Stimulated activated CD4-positive, alpha-beta T cell treated with anti-CD3 and anti-CD28 coated beads, Interleukin-2, amount 100 ng/mL, for 48 hours (primary cell): ENCODE data around the gene PIP4P1.

Source experiments
- DNase-seq, 2 donors: peaks; one replicate each; pipeline ENCODE4 v3.0.0-alpha.2; 2020

The PIP4P1 gene

DNA sequence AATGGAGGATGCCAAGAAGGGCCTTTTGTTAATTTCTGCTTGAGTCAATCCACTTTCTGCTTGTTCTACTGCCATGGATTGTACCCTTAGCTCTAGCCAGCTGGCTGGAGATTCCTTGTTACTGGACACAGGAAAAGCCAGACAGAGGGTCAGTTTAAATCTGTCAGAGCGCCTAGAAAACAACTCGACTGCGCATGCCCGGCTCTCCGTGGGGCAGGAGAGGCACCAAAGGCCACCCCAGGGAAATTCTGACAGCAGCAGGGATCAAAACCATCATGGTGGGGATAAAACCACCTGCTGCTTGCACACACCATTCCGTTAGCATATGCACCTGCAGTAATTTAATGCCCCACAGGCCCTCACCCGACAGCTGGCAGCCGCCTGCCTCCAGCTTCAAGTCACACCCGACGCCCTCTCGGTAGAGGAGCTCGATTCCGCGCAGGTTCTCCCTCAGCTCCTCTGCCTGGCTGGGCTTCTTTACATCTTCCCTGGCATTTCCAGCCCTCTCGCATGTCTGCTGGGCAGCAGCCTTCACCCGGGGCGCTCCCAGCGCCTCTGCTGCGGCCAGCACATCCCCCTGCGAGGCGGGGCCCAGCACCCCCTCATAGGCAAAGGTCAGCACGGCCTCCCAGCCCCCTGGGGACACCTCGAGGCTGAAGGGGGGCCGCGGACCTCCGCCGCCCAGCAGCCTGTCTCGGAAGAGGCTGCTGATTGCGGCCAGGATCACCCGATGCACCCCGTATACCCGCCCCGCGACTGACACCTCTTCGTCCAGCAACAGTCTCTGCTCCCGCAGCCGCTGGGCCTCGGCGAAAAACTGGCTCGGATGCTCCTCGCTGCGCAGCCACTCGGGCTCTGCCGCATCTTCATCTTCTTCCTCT, 26.3 kb downstream of the PIP4P1 start:
- no peak for DNase-seq

DNA sequence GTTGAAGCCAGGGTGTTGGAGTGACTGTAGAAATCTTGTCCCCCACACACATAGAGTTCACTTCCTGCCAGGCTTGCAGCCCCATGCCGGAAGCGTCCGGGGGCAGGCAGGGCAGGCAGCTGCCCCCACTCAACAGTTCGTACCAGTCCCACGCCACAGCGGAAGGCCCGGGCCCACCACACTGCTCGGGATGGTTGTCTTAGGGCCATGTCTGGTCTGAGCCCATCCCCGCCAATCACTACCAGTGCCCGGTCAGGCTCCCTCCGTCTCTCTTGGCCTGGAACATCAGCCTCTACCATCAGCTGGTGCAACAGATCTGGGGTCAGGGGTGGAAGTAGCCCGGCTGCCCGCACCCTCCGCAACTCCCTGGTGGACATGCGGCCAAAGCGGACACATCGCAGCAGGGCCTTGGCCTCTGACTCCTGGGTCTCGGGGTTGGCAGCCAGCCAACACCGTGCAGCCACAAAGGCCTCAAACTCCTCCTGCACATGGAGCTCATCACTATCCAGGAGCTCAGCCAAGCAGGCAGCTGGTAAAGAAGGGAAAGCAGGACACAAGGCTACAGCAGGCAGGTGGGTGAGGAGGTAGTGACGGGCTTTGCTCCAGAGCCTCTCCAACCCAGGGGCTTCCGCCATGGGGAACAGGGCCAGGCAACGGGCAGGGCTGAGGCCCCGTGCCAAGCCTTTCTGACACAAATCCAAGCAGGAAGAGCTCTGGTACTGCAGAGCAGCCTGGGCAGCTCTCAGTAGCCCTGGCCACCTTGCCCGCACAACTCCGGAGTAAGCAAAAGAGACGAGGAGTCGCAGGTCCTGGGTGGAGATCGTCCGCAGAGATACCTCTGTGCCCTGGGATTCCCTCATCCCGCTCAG, 31.2 kb downstream of the PIP4P1 start:
- DNase-seq: no peak

DNA sequence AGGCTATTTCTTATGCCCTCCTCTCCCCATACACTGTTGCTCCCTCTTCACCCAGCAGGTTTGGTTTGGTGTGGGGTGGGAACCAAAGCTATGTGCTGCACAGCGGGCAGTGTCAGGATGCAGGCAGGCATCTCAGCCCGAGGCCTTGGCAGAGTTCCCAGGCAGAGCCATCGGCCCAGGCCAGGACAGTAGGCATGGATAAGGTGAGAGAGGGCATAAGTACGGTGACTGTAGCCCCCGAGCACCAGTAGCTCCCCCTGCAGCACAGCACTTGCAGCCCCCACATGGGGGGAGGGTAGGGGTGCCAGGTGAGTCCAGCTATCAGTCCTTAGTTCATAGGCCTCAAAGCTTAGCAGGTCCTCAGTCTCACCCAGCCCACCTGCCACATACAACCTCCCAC, 32.4 kb downstream of the PIP4P1 start:
- no peak for DNase-seq

DNA sequence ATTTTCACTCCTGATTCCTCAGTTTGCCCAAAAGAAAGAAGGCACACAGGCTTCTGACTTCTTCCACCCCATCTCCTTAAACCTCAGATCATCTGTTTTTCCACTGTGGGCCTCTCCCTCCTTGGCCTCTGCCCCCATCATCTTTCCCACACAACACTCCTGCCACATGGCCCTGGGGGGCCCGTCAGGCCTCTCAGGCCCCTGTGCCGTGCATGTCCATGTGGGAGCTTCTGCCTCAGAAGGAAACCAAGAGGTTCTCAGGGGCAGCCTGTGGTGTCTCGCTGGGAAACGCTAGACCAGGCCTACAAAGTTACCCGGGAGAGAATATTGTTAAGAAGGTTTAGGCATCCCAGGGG, 33.2 kb downstream of the PIP4P1 start:
- no peak for DNase-seq

DNA sequence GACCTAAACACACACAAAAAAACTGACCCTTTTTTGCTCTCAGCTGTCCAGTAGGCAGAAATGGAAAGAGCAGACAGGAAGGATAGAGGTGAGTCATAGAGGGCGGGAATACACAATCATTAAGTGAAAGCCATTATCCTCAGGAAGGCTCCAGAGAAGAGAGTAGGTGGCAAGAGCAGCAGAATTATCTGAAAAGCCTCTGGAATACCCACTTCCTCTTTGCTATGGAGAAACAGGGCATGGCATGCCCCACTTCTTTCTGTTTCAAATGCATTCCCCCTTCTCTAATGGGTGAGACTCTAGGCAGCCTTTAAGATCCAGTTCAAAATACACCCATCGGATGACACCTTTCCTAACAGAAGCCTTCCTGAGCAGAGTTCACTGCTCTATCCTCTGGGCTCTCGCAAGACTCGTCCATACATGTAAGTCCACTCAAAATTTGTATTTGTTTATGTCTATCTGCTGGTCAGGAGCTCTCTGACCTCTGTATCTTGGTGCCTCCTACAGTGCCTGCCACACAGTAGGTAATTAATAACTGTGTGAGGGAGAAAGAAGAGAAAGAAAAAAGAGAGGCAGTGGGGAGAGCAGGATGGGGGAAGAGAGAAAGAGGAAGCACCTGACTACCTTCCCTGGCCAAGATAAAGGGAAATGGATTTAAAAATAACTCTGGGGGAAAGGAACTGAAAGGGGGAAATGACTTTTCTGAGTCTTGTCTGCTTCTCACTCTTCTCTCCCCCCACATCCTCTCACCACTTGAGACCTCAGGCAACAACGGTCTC, 33.8 kb downstream of the PIP4P1 start:
- DNase-seq: no peak

DNA sequence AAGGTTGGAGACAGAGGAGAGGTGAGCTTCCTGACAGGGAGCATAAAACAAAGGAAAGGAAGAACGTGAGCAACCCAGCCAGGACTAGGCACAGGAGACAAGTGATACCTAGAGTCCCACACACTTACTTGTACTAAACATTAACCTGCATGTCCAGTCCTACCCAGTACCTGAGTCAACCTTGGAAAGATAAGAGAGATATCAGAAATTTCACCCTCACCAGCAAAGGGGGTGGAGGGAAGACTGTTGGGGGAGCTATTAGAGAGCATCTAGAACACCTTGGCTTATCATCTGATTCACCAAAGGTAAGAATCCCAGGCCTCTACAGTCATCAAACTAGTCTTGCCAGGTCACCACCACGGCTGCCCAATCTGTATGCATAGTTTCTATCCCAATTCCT, 36.4 kb downstream of the PIP4P1 start:
- no peak for DNase-seq

DNA sequence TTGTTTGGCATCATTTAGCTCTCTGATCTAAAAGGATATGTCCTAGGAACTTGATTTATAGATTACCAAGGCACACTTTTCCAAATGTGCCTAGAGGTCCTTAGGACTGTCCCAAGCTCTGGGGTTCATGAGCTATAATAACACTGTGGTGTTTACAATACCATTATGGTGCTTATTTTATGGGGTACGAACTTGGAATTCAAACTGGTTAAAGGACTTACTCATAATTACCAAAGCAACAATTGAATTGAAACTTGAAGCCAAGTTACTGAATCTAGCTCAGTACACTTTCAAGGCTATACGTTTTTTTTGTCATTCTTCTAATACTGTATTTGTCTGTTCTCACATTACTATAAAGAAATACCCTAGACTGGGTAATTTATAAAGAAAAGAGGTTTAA, 38.3 kb downstream of the PIP4P1 start:
- no peak for DNase-seq

DNA sequence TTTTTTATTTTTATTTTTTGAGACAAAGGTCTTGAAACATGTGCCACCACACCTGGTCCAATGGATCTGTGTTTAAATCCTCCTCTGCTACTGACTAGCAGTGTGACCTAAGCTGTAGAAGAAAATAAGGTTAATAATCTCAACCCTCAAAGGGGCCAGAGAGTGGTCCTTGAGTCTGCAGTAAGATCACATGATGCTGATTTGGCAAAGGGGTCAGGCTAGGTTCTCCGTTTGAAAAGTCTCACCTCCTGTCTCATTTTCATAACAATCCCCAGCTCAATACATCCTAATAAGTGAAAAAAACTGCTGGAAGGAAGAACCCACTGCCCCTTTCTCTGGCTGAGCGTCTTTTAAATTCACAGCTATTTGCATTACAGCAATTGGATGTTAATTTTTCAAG, 40.0 kb downstream of the PIP4P1 start:
- DNase-seq: no peak

DNA sequence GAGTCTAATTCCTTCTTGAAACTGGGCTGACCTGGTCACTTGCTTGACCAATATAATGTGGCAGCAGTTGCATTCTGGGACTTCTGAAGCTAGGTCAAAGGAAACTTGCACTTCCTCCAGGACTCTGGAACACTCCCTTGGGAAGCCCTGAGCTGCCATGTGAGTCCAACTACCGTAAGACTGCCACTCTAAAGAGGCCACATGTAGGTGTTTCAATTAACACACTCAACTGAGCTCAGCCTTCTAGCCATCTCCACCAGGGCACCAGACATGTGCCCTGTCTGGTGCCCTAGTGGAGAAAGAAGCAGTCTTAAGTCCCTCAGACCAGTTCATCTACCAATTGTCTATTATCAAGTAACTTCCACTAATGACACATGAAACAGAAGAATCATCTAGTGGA, 41.8 kb downstream of the PIP4P1 start:
- no peak for DNase-seq

GRCh38 chr14:20418501-20418909, 42.7 kb downstream of the PIP4P1 start:
- DNase-seq: no peak

- no peak for DNase-seq
These were observed 43.7 kb downstream of the PIP4P1 start for GRCh38 chr14:20417250-20418186.

DNA sequence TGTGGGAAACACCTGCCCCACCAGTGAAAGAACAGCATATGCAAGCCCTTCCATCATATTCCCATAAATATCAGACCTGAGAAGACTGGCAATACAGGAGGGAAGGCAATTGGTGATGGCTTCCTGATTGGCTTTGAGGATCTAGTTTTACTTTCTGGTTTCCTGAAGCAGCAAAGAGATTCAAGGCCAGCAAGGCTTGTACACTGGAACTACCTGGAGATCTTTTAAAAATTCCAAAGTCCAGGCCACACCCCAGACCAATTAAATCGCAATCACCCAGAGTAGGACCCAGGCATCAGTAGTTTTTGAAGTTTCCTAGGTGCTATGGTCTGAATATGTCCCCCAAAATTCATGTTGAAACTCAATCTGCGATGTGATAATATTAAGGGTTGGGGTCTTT, 45.0 kb downstream of the PIP4P1 start:
- DNase-seq: no peak

GRCh38 chr14:20415782-20416206, 45.4 kb downstream of the PIP4P1 start:
- peak in 1 of 2 donors; percentile 24 for DNase-seq

GRCh38 chr14:20413744-20414082, 47.5 kb downstream of the PIP4P1 start:
- peak in 1 of 2 donors; percentile 17 for DNase-seq

GRCh38 chr14:20412876-20413743, 48.1 kb downstream of the PIP4P1 start, which contains the start of gene TEP1:
TSS of gene TEP1 (minus strand) at chr14:20413501. CDS start at chr14:20408439, 5,062 bp downstream.
- DNase-seq: peak; percentile 71 to 75

- DNase-seq: no peak
These were observed 48.8 kb downstream of the PIP4P1 start for GRCh38 chr14:20412411-20412810.

DNA sequence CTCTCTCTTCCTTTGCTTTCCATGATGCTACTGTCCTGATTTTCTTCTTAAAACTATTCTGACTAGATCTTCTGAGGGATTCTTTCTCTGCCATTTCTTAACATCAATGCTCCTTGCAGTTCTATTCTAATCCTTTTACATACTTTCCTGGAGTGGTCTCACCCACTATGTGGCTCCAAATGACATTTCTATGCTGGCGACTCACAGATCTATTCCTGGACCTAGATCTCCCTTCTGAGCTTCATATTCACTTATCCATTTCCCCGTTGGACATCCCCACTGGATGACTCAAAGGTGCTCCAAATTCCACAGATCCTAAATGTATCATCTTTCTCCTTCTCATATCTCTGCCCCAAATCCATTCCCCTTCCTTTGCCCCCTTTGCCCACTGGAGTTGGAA, 52.0 kb downstream of the PIP4P1 start:
- no peak for DNase-seq
